ENCODE measurements around the gene KCNJ2. TPM values are rescaled to one million over a fixed set of nuclear protein-coding genes. Genes with fewer than 3 reads are reported as not detected.

KCNJ2 gene
- total RNA-seq = 11.7 TPM

DNA sequence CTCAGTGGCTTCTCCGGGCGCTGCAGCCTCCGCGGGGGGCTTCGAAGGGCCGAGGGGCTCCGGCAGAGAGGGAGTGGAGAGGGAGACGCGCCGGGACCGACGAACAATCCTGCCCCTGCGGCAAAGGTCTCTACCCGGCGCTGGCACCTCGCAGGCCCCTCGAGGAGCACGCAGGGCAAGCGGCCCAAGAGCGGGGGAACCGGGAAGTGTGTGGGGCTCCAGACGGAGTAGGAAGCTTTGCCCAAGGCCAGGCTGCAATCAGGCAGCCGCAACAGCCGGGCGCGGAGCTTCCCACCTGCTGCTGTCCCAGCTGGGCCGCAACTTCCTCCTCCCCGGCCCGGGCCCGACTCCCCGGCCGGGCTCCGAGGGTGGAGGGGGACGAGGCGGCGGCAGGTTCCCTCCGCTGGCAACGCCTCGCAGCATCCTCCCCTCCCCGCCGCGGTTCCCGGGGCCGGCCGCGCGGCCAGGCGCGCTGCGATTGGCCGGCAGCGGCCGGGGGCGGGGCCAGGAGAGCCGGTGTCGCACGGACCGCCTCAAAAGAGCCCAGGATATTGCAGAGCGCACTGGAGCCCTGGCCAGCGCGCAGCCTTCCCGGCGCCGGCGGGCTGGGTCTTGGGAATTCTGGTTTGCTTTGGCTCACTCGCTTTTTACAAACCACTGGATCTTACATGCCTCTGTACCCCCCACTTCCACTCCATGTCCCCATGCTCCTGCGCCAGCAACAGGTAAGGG lies at the start of gene KCNJ2:
Gene KCNJ2 (plus strand): TSS at position 556 of the 732 bp plus-strand sequence. CDS start 5,508 bp downstream, outside the sequence.

Other genes with a start within 250 kb of the KCNJ2 start
- 0.66 TPM for gene KCNJ16, start 94.3 kb upstream of the KCNJ2 start, total RNA-seq